Ishikawa (cell line): ENCODE data around the gene HLA-DQA1.

Experiments used
- CREB1 ChIP-seq: IDR thresholded peaks from 2 replicates; pipeline ENCODE4 v1.6.1; 2012; ENCODE audit warnings: low read depth
- EP300 ChIP-seq: IDR thresholded peaks from 2 replicates; pipeline ENCODE4 v1.6.1; 2012; ENCODE audit warnings: borderline replicate concordance
- RAD21 ChIP-seq: IDR thresholded peaks from 2 replicates; pipeline ENCODE4 v1.6.1; 2012; ENCODE audit warnings: low read depth
- TAF1 ChIP-seq: IDR thresholded peaks from 2 replicates; pipeline ENCODE4 v1.6.1; 2012; ENCODE audit warnings: low read depth, mild to moderate bottlenecking
- TF ChIP-seq, protein P1 (sequence below): IDR thresholded peaks from 2 replicates; pipeline ENCODE4 v1.6.1; 2012
- TF ChIP-seq, protein P2 (sequence below): IDR thresholded peaks from 2 replicates; pipeline ENCODE4 v1.6.1; 2012; ENCODE audit warnings: low read depth, mild to moderate bottlenecking

DNA sequence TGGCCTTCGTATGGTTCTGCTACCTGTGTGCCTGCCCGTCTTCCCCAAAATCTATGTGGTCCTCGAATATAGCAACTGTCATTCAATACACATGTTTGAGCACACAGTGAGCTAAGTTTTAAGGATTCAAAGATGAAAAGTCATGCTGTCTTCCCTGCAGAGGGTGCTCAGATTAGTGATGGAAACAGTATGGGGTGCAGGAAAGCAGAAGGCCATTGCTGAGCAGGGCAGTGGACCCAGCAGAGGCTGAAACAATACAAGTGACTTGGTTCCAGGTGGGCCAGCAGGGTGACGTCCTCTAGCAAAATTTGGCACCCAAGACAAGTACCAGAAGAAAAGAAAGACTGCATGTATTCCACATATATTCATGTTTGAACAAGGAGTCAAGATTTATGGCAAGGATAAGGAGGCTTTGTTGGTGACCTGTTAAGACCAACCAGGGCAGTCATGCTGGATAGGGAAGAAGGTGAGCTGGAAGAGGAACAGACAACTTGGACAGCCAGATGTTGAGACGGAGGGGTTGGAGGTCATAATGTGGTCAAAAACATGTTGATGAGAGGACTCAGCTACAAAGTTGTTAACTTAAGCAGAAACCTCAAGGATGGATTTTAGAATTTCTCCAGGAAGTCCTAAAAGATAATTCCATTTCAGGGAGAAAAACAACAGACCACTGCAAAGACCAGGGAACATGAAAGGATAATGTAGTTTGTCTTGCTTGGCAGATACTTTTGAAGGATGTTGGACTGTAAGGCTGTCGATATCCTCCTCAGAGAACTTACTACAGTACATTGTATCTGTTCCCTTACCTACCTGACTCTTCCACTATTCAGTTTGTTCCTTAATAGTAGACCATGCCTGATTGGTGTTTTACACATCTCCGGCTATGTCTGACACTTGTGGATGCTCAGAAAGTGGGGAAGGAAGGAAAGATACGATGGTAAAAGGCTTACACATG lies 2.5 kb downstream of the HLA-DQA1 start:
- TF ChIP-seq, protein P1, sequence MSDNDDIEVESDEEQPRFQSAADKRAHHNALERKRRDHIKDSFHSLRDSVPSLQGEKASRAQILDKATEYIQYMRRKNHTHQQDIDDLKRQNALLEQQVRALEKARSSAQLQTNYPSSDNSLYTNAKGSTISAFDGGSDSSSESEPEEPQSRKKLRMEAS = no peak
- no peak for TF ChIP-seq RAD21
- TF ChIP-seq CREB1 = no peak
- TF ChIP-seq, protein P2, sequence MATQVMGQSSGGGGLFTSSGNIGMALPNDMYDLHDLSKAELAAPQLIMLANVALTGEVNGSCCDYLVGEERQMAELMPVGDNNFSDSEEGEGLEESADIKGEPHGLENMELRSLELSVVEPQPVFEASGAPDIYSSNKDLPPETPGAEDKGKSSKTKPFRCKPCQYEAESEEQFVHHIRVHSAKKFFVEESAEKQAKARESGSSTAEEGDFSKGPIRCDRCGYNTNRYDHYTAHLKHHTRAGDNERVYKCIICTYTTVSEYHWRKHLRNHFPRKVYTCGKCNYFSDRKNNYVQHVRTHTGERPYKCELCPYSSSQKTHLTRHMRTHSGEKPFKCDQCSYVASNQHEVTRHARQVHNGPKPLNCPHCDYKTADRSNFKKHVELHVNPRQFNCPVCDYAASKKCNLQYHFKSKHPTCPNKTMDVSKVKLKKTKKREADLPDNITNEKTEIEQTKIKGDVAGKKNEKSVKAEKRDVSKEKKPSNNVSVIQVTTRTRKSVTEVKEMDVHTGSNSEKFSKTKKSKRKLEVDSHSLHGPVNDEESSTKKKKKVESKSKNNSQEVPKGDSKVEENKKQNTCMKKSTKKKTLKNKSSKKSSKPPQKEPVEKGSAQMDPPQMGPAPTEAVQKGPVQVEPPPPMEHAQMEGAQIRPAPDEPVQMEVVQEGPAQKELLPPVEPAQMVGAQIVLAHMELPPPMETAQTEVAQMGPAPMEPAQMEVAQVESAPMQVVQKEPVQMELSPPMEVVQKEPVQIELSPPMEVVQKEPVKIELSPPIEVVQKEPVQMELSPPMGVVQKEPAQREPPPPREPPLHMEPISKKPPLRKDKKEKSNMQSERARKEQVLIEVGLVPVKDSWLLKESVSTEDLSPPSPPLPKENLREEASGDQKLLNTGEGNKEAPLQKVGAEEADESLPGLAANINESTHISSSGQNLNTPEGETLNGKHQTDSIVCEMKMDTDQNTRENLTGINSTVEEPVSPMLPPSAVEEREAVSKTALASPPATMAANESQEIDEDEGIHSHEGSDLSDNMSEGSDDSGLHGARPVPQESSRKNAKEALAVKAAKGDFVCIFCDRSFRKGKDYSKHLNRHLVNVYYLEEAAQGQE = no peak
- no peak for TF ChIP-seq TAF1
- TF ChIP-seq EP300 = no peak
